Measurements from ENCODE around the gene DLG1. TPM values are rescaled to one million over a fixed set of nuclear protein-coding genes. Genes with fewer than 3 reads are reported as not detected.
"Not testable (repeated sequence)": the region's sequence is repeated elsewhere in the genome, so short reads cannot be mapped to it uniquely, and the experiment has no call there.

Gene DLG1
- total RNA-seq, 1 donor from 2014 or later = 115 TPM

DNA sequence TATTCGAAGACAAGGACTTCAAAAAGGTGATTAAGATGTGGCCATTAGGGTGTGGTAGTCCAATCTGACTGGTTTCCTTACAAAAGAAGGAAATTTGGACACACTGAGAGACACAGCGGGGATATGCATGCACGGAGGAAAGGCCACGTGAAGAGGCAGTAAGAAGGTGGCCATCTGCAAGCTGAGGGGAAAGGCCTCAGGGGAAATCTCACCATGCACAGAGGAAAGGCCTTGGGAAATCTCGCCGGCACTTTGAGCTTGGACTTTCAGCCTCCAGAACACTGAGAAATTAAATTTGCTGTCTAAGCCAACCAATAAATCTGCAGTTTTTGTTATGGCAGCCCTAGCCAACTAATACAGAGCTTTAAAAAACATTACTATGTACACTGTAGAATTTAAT is 78.8 kb downstream of the DLG1 start:
- Histone ChIP-seq H3K4me3 (no peak overlapping the region), H3K36me3 (no peaks in the 10 kb centered on the region), H3K27me3 (no peaks in the 10 kb centered on the region), H3K27ac (no peak overlapping the region), H3K4me1 (peaks cover 35% of the 10 kb centered on the region), H3K9me3 (no peaks in the 10 kb centered on the region)
- intact Hi-C loops (cut with DNase I) = no loop called here
- TF ChIP-seq POLR2A (IDR thresholded peaks at IDR 0.05) (no peak), POLR2AphosphoS5 (IDR thresholded peaks at IDR 0.05; ENCODE audit: insufficient read depth in 1 of 2, low read depth in 1 of 2) (no peak)
- TF ChIP-seq, protein P1, sequence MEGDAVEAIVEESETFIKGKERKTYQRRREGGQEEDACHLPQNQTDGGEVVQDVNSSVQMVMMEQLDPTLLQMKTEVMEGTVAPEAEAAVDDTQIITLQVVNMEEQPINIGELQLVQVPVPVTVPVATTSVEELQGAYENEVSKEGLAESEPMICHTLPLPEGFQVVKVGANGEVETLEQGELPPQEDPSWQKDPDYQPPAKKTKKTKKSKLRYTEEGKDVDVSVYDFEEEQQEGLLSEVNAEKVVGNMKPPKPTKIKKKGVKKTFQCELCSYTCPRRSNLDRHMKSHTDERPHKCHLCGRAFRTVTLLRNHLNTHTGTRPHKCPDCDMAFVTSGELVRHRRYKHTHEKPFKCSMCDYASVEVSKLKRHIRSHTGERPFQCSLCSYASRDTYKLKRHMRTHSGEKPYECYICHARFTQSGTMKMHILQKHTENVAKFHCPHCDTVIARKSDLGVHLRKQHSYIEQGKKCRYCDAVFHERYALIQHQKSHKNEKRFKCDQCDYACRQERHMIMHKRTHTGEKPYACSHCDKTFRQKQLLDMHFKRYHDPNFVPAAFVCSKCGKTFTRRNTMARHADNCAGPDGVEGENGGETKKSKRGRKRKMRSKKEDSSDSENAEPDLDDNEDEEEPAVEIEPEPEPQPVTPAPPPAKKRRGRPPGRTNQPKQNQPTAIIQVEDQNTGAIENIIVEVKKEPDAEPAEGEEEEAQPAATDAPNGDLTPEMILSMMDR (IDR thresholded peaks at IDR 0.05) = no peak
- DNase-seq (ENCODE audit: extremely low spot score in 2 of 2) = no peak

DNA sequence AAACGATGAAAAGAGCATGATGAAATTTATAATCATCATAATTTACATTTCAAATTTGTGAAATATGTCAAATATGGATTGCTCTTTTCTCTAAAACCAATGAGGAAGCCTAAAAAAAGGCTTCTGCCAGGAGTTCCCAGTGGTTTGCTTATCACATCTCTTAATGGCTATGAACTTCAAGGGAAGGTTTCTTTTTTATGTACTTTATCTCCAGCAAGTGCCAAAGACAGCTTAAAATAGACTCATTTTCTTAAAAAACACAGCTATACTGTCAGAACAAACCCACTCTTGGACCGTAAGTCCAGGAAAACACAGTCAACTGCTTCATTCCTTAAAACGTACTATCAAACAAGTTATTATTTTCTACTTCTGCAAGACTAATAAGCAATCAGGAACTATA is 80.2 kb downstream of the DLG1 start:
- Histone ChIP-seq H3K27me3 (no peaks in the 10 kb centered on the region), H3K36me3 (no peaks in the 10 kb centered on the region), H3K27ac (no peak overlapping the region), H3K9me3 (no peaks in the 10 kb centered on the region), H3K4me3 (no peak overlapping the region), H3K4me1 (peaks cover 40% of the 10 kb centered on the region)
- no peak for TF ChIP-seq POLR2AphosphoS5 (IDR thresholded peaks at IDR 0.05; ENCODE audit: insufficient read depth in 1 of 2, low read depth in 1 of 2)
- TF ChIP-seq, protein P1 (IDR thresholded peaks at IDR 0.05) = no peak
- TF ChIP-seq POLR2A (IDR thresholded peaks at IDR 0.05) = no peak
- intact Hi-C loops (cut with DNase I) = no loop called here
- DNase-seq (ENCODE audit: extremely low spot score in 2 of 2) = no peak

DNA sequence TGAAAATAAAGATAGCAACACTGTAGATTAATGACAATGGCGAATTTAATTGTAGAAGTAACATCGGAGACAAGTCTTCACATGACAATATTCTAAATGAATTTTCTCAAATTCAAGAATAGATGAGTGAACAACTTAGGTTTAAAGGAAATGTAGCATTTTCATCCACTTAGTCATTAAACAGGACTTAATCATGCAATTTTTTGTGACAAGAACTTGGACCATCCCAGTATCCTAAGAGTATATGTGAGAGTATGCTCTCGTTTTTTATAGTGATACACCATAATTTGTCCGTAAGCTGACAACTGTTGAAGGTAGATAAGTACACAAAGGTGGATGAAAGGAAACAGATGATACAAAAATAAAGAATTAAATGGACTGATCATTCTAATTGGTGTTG is 81.5 kb downstream of the DLG1 start:
- DNase-seq (ENCODE audit: extremely low spot score in 2 of 2) = no peak
- Histone ChIP-seq H3K27me3 (no peaks in the 10 kb centered on the region), H3K4me3 (no peak overlapping the region), H3K36me3 (no peaks in the 10 kb centered on the region), H3K9me3 (no peaks in the 10 kb centered on the region), H3K27ac (no peak overlapping the region), H3K4me1 (peaks cover 32% of the 10 kb centered on the region)
- TF ChIP-seq POLR2AphosphoS5 (IDR thresholded peaks at IDR 0.05; ENCODE audit: insufficient read depth in 1 of 2, low read depth in 1 of 2) (no peak), POLR2A (IDR thresholded peaks at IDR 0.05) (no peak)
- TF ChIP-seq, protein P1 (IDR thresholded peaks at IDR 0.05) = no peak
- intact Hi-C loops (cut with DNase I) = no loop called here

DNA sequence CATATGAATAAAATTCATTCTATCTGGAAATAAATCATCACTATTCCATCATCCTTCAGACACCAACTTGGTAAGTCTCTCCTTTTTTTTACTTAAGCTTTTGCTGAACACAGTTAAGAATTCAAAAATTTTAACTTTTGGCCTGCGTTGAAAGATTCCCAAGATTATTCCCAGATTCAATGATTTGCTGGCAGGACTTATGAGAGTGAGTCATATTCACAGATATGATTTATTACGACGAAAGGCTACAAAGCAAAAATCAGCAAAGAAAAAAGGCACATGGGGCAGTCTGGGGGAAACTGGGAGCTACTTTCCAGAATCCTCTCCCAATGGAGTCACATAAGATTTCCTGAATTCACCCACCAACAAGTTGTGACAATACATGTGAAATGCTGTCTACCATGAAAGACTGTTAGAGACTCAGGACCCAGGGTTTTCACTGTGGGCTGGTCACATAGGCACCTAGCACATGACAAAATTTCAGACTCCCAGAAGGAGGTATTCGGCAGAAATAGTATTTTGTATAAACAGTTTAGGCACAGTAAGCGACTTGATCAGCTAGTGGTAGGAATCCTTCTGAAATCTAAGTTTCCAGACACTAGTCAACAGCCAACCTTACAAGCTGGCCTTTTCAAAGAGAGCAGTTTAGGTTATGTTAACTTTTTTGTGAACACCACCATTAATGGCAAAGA is 82.1 kb downstream of the DLG1 start:
- H3K27ac ChIP-seq = no peak overlapping the region
- DNase-seq (ENCODE audit: extremely low spot score in 2 of 2) = no peak
- no peaks in the 10 kb centered on the region for H3K9me3 ChIP-seq
- intact Hi-C loops (cut with DNase I) = no loop called here
- H3K36me3 ChIP-seq = no peaks in the 10 kb centered on the region
- H3K4me1 ChIP-seq = peaks cover 27% of the 10 kb centered on the region
- no peak overlapping the region for H3K4me3 ChIP-seq
- no peaks in the 10 kb centered on the region for H3K27me3 ChIP-seq
- TF ChIP-seq POLR2A (IDR thresholded peaks at IDR 0.05) (no peak), POLR2AphosphoS5 (IDR thresholded peaks at IDR 0.05; ENCODE audit: insufficient read depth in 1 of 2, low read depth in 1 of 2) (no peak)
- TF ChIP-seq, protein P1 (IDR thresholded peaks at IDR 0.05) = no peak

DNA sequence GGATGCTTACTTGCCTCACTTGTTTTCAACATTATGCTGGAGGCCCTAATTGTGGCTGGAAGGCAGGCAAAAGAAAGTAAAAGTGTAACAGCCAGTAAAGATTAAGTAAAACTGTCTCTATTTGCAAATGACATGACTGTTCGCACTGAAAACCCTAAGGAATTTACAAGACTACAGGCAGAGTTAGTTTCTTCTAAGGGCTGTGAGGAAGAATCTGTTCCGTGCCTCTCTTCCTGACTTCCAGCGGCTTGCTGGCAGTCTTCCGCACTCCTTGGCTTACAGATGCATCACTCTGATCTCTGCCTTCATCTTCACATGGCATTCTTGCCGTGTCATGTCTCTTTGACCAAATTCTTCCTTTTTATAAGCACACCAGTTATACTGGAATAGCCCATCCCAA is 86.1 kb downstream of the DLG1 start:
- no peak for TF ChIP-seq POLR2A (IDR thresholded peaks at IDR 0.05)
- no peak for TF ChIP-seq POLR2AphosphoS5 (IDR thresholded peaks at IDR 0.05; ENCODE audit: insufficient read depth in 1 of 2, low read depth in 1 of 2)
- TF ChIP-seq, protein P1 (IDR thresholded peaks at IDR 0.05) = no peak
- no peak for DNase-seq (ENCODE audit: extremely low spot score in 2 of 2)
- no peak overlapping the region for H3K4me3 ChIP-seq
- H3K9me3 ChIP-seq = no peaks in the 10 kb centered on the region
- intact Hi-C loops (cut with DNase I) = no loop called here
- H3K27me3 ChIP-seq = no peaks in the 10 kb centered on the region
- no peaks in the 10 kb centered on the region for H3K36me3 ChIP-seq
- peaks cover 32% of the 10 kb centered on the region for H3K4me1 ChIP-seq
- H3K27ac ChIP-seq = no peak overlapping the region

DNA sequence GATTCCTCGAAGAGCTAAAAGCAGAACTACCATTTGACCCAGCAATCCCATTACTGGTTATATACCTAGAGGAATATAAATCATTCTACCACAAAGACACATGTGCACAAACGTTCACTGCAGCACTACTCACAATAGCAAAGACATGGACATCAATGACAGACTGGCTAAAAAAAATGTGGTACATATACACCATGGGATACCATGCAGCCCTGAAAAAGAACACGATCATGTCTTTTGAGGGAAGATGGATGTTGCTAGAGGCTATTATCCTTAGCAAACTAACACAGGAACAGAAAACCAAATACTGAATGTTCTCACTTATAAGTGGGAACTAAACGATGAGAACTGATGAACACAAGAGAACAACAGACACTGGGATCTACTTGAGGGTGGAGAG is 86.7 kb downstream of the DLG1 start:
- intact Hi-C loops (cut with DNase I); DNase-seq (ENCODE audit: extremely low spot score in 2 of 2); H3K36me3 ChIP-seq; H3K4me3 ChIP-seq; H3K27ac ChIP-seq; H3K27me3 ChIP-seq; H3K9me3 ChIP-seq: not testable (repeated sequence)
- peaks cover 29% of the 10 kb centered on the region for H3K4me1 ChIP-seq
